ENCODE results near the gene TAAR5.

TAAR5 gene

GRCh38 chr6:132571774-132572173 is 17.8 kb downstream of the TAAR5 start:
- TF ChIP-seq, protein P1, sequence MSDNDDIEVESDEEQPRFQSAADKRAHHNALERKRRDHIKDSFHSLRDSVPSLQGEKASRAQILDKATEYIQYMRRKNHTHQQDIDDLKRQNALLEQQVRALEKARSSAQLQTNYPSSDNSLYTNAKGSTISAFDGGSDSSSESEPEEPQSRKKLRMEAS (IDR thresholded peaks at IDR 0.05; ENCODE audit: low read depth, low read length), result no peak
- TF ChIP-seq, protein P2, sequence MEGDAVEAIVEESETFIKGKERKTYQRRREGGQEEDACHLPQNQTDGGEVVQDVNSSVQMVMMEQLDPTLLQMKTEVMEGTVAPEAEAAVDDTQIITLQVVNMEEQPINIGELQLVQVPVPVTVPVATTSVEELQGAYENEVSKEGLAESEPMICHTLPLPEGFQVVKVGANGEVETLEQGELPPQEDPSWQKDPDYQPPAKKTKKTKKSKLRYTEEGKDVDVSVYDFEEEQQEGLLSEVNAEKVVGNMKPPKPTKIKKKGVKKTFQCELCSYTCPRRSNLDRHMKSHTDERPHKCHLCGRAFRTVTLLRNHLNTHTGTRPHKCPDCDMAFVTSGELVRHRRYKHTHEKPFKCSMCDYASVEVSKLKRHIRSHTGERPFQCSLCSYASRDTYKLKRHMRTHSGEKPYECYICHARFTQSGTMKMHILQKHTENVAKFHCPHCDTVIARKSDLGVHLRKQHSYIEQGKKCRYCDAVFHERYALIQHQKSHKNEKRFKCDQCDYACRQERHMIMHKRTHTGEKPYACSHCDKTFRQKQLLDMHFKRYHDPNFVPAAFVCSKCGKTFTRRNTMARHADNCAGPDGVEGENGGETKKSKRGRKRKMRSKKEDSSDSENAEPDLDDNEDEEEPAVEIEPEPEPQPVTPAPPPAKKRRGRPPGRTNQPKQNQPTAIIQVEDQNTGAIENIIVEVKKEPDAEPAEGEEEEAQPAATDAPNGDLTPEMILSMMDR (IDR thresholded peaks at IDR 0.05; ENCODE audit: low read depth, low read length), result no peak
- no peak for TF ChIP-seq POLR2A (IDR thresholded peaks at IDR 0.05; ENCODE audit: extremely low read depth, insufficient read length)
- no peak for TF ChIP-seq MYC (IDR thresholded peaks at IDR 0.05; ENCODE audit: low read depth, low read length)
- no peak overlapping the region for H3K4me3 ChIP-seq (ENCODE audit: low read depth, low read length)
- no peak for DNase-seq (ENCODE audit: low read depth)

DNA sequence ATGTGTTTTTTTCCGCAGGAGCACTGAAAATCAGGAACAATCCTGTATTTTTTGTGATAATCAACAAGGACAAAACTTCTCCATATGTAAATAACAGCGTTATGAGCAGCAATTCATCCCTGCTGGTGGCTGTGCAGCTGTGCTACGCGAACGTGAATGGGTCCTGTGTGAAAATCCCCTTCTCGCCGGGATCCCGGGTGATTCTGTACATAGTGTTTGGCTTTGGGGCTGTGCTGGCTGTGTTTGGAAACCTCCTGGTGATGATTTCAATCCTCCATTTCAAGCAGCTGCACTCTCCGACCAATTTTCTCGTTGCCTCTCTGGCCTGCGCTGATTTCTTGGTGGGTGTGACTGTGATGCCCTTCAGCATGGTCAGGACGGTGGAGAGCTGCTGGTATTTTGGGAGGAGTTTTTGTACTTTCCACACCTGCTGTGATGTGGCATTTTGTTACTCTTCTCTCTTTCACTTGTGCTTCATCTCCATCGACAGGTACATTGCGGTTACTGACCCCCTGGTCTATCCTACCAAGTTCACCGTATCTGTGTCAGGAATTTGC is 19.2 kb downstream of the TAAR5 start, which contains the start of gene TAAR6:
TAAR6 (plus strand) TSS at position 102 of the 557 bp plus-strand sequence; CDS start at position 102, 0 bp downstream.
- TF ChIP-seq, protein P2 (IDR thresholded peaks at IDR 0.05; ENCODE audit: low read depth, low read length), result no peak
- TF ChIP-seq, protein P1 (IDR thresholded peaks at IDR 0.05; ENCODE audit: low read depth, low read length), result no peak
- TF ChIP-seq POLR2A (IDR thresholded peaks at IDR 0.05; ENCODE audit: extremely low read depth, insufficient read length), result no peak
- no peak for TF ChIP-seq MYC (IDR thresholded peaks at IDR 0.05; ENCODE audit: low read depth, low read length)
- DNase-seq (ENCODE audit: low read depth), result no peak
- H3K4me3 ChIP-seq (ENCODE audit: low read depth, low read length), result no peak within 1 kb of the TSS

DNA sequence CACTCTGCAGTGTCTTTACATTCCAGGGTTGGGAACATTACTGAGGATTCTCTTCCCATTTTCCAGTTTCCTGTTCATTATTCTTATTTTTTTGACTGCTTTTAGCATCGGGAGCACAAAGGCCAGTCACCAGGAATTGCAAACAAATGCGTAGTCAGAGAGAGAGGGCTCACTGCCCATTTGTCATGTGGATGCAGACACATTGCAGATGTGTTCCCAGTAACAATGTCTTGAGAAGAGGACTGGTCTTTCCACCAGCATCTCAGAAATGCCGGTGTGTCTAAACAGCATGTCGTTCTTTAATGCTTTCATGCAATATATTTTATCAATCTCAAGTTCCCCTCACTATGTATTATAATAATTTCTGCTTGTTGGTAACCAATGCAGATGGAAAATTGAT is 20.4 kb downstream of the TAAR5 start:
- H3K4me3 ChIP-seq (ENCODE audit: low read depth, low read length), result no peak overlapping the region
- TF ChIP-seq, protein P2 (IDR thresholded peaks at IDR 0.05; ENCODE audit: low read depth, low read length), result no peak
- no peak for TF ChIP-seq POLR2A (IDR thresholded peaks at IDR 0.05; ENCODE audit: extremely low read depth, insufficient read length)
- TF ChIP-seq MYC (IDR thresholded peaks at IDR 0.05; ENCODE audit: low read depth, low read length), result no peak
- TF ChIP-seq, protein P1 (IDR thresholded peaks at IDR 0.05; ENCODE audit: low read depth, low read length), result no peak
- DNase-seq (ENCODE audit: low read depth), result no peak

DNA sequence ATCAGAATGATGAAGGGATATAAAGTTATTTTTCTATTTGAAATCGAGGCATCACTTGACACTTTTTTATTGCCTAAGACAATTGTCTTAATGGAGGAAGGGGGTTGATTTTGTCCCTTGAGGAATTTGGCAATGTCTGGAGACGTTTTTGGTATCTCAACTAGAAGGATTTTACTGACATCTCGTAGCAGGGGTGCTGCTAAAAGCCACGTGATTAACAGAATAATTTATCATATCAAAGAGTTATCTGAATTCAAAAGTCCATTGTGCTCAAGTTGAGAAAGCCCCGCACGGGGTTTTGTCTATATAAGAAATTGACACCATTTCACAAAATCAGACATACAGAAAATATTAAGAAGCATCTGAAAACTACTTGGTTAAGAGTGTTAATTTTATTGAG is 20.9 kb downstream of the TAAR5 start:
- TF ChIP-seq, protein P2 (IDR thresholded peaks at IDR 0.05; ENCODE audit: low read depth, low read length), result no peak
- TF ChIP-seq, protein P1 (IDR thresholded peaks at IDR 0.05; ENCODE audit: low read depth, low read length), result no peak
- TF ChIP-seq MYC (IDR thresholded peaks at IDR 0.05; ENCODE audit: low read depth, low read length) (no peak), POLR2A (IDR thresholded peaks at IDR 0.05; ENCODE audit: extremely low read depth, insufficient read length) (no peak)
- DNase-seq (ENCODE audit: low read depth), result no peak
- H3K4me3 ChIP-seq (ENCODE audit: low read depth, low read length), result no peak overlapping the region

DNA sequence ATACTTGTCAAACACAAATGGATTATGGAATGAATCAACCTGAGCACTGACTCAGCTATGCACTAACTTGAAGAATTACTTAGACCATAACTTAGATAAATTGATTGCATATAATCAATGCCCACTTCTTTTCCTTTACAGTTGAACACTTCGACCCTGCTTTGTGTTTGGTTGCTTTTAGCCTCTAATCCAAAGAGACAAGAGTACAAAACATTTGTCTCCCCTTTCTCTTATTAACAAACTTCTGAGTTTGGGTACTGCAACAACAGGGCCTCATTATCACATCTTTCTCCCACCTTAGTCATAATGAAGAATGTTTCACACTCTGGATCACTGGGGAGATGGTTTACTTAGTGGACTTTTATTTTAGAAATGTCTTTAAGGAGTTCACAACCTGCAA is 22.0 kb downstream of the TAAR5 start:
- no peak overlapping the region for H3K4me3 ChIP-seq (ENCODE audit: low read depth, low read length)
- no peak for DNase-seq (ENCODE audit: low read depth)
- no peak for TF ChIP-seq POLR2A (IDR thresholded peaks at IDR 0.05; ENCODE audit: extremely low read depth, insufficient read length)
- TF ChIP-seq, protein P2 (IDR thresholded peaks at IDR 0.05; ENCODE audit: low read depth, low read length), result no peak
- TF ChIP-seq MYC (IDR thresholded peaks at IDR 0.05; ENCODE audit: low read depth, low read length), result no peak
- TF ChIP-seq, protein P1 (IDR thresholded peaks at IDR 0.05; ENCODE audit: low read depth, low read length), result no peak
